Activated T-cell treated with anti-CD3 and anti-CD28 coated beads, Interleukin-2, amount 50 U/mL, for 72 hours (primary cell): ENCODE results near the gene ZCCHC7. TPM values are rescaled to one million over a fixed set of nuclear protein-coding genes. Genes with fewer than 3 reads are reported as not detected.

Source experiments
- ATAC-seq, 2 donors: fragments of 150-1000 bp; cut with Tn5 transposase; replicated peaks in 1 of 2; 2 replicates each; pipeline ENCODE4 v1.10.0; 2021; ENCODE audit warnings: moderate library complexity in 2 of 2, mild to moderate bottlenecking in 1 of 2
- DNase-seq, 2 donors: peaks; one replicate each; pipeline ENCODE4 v3.0.0; 2021 to 2022; ENCODE audit warnings: mixed read lengths in 1 of 2
- H3K27ac Mint-ChIP-seq: one replicate; pipeline ENCODE4 v1.8.0; 2022; ENCODE audit warnings: mild to moderate bottlenecking, moderate library complexity, mixed read lengths
- H3K27me3 Mint-ChIP-seq: one replicate; pipeline ENCODE4 v1.8.0; 2022; ENCODE audit warnings: low read depth, mixed read lengths
- H3K36me3 Mint-ChIP-seq, 2 donors: one replicate each; pipeline ENCODE4 v1.8.0; 2022; ENCODE audit warnings: mixed read lengths in 2 of 2, mild to moderate bottlenecking in 1 of 2; ENCODE audit not compliant: insufficient read depth in 2 of 2
- H3K4me1 Mint-ChIP-seq: one replicate; pipeline ENCODE4 v1.8.0; 2022; ENCODE audit warnings: low read depth, mixed read lengths
- H3K4me3 Mint-ChIP-seq, 2 donors: one replicate each; pipeline ENCODE4 v1.8.0; 2022; ENCODE audit warnings: mild to moderate bottlenecking in 2 of 2, mixed read lengths in 2 of 2, moderate library complexity in 2 of 2
- H3K9me3 Mint-ChIP-seq, 2 donors: one replicate each; pipeline ENCODE4 v1.8.0; 2022; ENCODE audit warnings: mixed read lengths in 2 of 2
- total RNA-seq, 2 donors: library from RNA; stranded (reverse); gene quantifications; one replicate each; pipeline ENCODE4 v1.2.3, GENCODE V29; 2022

ZCCHC7 gene
- total RNA-seq, 2 donors from 2014 or later, result 47.2 to 47.4 TPM

DNA sequence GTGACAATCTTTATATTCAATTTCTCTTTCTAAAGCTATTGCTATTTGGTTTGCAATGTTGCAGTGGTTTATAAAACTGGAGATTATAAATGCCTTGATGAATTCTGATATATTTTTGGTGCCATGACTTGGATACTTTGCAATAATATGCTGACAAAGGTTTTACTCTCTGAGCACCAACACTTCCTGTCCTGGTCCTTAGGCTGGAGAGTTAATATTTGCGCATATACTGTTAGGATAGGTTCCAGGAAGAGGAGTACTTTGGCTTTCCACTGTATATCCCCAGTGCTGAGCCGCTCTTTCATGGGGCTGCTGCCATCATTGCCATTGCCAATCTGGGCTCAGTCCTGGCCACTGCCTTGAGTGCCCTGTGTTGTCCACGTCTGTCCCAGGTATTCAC, 139.6 kb downstream of the ZCCHC7 start:
- no peak for ATAC-seq
- DNase-seq, result no peak
- H3K4me3 Mint-ChIP-seq, result no peak overlapping the region
- H3K36me3 Mint-ChIP-seq, result peaks cover 1 to 6% of the 10 kb centered on the region in 2 donors
- H3K4me1 Mint-ChIP-seq, result no peaks in the 10 kb centered on the region
- no peaks in the 10 kb centered on the region for H3K9me3 Mint-ChIP-seq
- no peak overlapping the region for H3K27ac Mint-ChIP-seq
- no peaks in the 10 kb centered on the region for H3K27me3 Mint-ChIP-seq

DNA sequence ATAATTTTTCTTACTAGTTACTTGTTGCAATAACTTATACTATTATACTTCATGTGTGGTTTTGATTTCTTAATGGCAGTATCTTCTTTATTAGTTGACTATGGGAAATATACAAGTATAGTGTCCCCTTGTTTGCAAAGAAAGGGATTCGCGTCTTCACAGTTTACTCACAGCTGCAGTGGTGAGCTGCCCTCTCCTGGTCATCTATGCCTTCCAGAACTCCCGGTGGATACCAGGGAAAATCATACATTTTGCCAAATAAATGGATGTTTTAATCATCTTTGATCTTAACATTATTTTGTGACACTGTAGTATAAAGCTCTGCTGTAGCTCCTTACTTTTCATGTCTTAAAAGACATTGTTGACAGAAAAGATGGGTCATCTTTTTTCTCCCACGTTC, 142.0 kb downstream of the ZCCHC7 start:
- DNase-seq, result no peak
- Mint-ChIP-seq H3K4me3 (no peak overlapping the region), H3K4me1 (no peaks in the 10 kb centered on the region), H3K9me3 (no peaks in the 10 kb centered on the region), H3K27ac (no peak overlapping the region), H3K36me3 (no peaks in the 10 kb centered on the region), H3K27me3 (no peaks in the 10 kb centered on the region)
- no peak for ATAC-seq

DNA sequence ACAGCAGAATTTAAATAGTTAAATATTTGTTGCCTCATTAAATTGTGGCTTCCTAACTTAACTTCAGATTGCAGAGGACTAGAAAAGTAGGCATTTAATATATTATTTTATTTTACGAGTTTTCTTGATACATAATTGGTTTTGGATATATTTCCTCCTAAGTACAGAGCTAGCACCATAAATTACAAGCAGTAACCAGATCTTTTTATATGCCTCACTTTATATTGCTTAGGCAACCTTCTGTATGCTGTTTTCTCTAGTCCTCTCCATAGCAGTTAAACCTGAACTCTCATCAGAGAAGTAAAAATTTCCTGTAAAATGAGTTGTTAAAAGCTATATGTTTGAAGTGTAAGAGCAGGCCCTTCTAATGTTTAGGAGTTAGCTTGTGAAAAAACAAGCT, 144.2 kb downstream of the ZCCHC7 start:
- no peaks in the 10 kb centered on the region for H3K36me3 Mint-ChIP-seq
- no peaks in the 10 kb centered on the region for H3K27me3 Mint-ChIP-seq
- no peak for DNase-seq
- H3K27ac Mint-ChIP-seq, result no peak overlapping the region
- no peaks in the 10 kb centered on the region for H3K4me1 Mint-ChIP-seq
- no peak for ATAC-seq
- no peaks in the 10 kb centered on the region for H3K9me3 Mint-ChIP-seq
- H3K4me3 Mint-ChIP-seq, result no peak overlapping the region

DNA sequence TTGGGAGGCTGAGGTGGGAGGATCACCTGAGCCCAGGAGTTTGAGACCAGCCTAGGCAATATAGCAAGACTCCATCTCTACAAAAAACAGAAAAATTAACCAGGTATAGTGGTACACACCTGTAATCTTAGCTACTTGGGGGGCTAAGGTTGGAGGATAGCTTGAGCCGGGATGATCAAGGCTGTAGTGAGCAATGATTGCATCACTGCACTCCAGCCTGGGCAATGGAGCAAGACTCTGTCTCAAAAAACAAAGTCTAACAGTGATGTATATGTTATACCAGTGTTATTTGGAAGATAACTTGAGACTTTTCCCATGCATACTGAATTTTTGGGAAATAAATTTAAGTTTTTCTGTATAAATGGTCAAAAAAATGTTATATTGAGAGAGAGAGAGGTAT, 146.3 kb downstream of the ZCCHC7 start:
- Mint-ChIP-seq H3K27me3 (no peaks in the 10 kb centered on the region), H3K9me3 (no peaks in the 10 kb centered on the region), H3K36me3 (no peaks in the 10 kb centered on the region), H3K27ac (no peak overlapping the region), H3K4me1 (no peaks in the 10 kb centered on the region), H3K4me3 (no peak overlapping the region)
- no peak for DNase-seq
- no peak for ATAC-seq

DNA sequence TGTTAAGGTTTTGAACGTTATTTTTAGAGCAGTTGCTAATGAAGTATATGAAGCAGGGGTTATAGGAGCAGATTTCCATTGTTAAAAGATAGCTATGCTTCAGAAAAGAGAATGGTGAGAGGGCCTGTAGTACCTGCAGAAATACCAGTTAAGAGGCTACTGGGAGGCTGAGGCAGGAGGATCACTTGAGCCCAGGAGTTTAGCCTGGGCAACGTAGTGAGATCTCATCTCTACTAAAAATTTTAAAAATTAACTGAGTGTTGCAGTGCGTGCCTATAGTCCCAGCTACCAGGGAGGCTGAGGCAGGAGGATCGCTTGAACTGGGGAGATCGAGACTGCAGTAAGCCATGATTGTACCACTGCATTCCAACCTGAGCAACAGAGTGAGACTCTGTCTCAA, 148.8 kb downstream of the ZCCHC7 start:
- ATAC-seq, result no peak

DNA sequence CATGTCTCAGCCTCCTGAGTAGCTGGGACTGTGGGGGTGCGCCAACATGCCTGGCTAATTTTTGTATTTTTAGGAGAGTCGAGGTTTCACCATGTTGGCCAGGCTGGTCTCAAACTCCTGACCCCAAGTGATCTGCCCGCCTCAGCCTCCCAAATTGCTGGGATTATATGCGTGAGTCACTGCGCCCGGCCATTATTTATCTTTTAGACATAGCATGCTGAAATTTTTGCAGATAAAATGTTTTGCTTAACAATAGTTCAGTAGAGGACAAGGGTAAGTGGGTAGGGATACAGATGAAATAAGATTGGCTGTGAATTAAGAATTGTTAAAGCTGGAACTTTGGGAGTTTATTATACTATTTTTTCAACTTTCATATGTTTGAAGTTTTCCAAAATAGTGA, 151.3 kb downstream of the ZCCHC7 start:
- H3K36me3 Mint-ChIP-seq, result peaks cover 0 to 15% of the 10 kb centered on the region in 2 donors

More for the DNA sequence above, 148.8 kb downstream of the ZCCHC7 start:
- DNase-seq, result no peak
- H3K4me3 Mint-ChIP-seq, result no peak overlapping the region
- no peaks in the 10 kb centered on the region for H3K4me1 Mint-ChIP-seq
- H3K9me3 Mint-ChIP-seq, result peaks cover 0 to 1% of the 10 kb centered on the region in 2 donors
- no peak overlapping the region for H3K27ac Mint-ChIP-seq
- H3K36me3 Mint-ChIP-seq, result peaks cover 0 to 11% of the 10 kb centered on the region in 2 donors
- no peaks in the 10 kb centered on the region for H3K27me3 Mint-ChIP-seq

DNA sequence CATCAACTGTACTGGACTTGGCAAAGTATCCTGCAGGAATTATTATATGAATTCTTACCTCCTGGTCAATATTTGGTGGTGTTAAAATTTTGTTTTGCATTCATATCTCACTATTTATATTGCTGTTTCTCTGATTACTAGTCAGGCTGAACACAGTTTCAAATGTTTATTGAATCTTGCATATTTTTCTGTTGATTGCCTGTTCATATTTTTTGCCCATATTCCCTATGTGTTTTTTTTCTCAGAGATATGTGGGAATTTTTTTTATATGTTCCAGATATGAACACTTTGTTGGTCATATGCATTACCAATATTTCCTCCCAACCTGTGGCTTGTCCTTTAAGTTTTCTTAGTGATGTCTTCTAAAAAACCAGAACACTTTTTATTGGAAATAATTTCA, 153.2 kb downstream of the ZCCHC7 start:
- Mint-ChIP-seq H3K27ac (no peak overlapping the region), H3K4me3 (no peak overlapping the region), H3K36me3 (peaks cover 0 to 15% of the 10 kb centered on the region in 2 donors), H3K27me3 (no peaks in the 10 kb centered on the region), H3K4me1 (peaks cover 5% of the 10 kb centered on the region), H3K9me3 (peaks cover 0 to 1% of the 10 kb centered on the region in 2 donors)
- DNase-seq, result no peak
- ATAC-seq, result no peak

More for the DNA sequence above, 151.3 kb downstream of the ZCCHC7 start:
- Mint-ChIP-seq H3K27me3 (no peaks in the 10 kb centered on the region), H3K9me3 (peaks cover 0 to 1% of the 10 kb centered on the region in 2 donors), H3K4me1 (peaks cover 5% of the 10 kb centered on the region), H3K27ac (no peak overlapping the region), H3K4me3 (no peak overlapping the region)
- DNase-seq (no peak), ATAC-seq (no peak)

DNA sequence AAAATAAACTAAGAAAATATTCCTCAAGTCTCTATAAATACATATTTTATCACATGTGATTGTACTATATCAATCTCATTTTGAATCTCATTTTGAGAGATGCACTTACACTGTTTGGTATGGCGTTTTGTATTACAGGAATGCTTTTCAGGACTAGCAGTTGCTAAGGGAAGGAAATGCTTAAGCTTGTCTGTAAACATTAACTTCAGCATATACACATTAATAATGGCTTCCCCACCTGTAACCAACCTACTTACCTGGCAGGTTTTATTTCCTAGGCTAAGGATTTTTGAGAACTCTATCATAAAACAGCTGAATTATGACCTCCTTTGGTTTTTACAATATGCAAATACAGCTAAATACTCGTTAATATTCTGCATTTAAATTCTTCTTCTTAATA, 161.2 kb downstream of the ZCCHC7 start:
- Mint-ChIP-seq H3K4me1 (peaks cover 28% of the 10 kb centered on the region), H3K4me3 (no peak overlapping the region)
- no peak for ATAC-seq

DNA sequence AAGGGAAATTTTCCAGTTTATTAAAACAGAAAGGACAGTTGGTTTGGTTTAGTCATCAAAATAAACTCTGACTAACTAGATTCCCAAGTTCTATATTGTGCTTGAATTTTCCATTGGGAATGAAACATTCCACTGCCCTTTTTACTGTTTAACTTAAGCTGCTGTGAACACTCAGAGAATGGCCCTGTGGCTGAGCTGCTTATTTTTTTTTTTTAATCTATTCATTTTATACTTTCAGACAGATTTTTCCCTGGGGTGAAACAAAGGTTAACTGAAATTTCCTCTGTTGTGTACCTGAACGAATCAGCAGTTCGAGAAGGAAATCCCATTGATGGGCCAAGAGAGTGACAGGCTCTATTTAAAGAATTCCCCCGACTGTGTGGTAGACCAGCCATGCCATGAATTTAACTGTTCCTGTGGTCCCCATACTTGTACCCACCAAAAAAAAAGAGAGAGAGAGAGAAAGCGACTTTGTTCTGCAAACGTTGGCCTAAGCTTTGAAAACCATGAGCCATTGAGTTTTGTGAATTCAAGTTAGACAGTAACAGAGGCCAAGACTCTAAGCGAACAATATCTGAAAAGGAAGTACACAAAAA, 163.5 kb downstream of the ZCCHC7 start:
- no peaks in the 10 kb centered on the region for H3K27me3 Mint-ChIP-seq
- H3K36me3 Mint-ChIP-seq, result peaks cover 3 to 4% of the 10 kb centered on the region in 2 donors
- peaks cover 0 to 2% of the 10 kb centered on the region in 2 donors for H3K9me3 Mint-ChIP-seq
- H3K27ac Mint-ChIP-seq, result peak overlapping the region; percentile 3
- H3K4me3 Mint-ChIP-seq, result peak overlapping the region; percentile 39 to 40
- peaks cover 34% of the 10 kb centered on the region for H3K4me1 Mint-ChIP-seq
- peak; percentile 43 to 48 for ATAC-seq
- no peak for DNase-seq

More for the DNA sequence above, 161.2 kb downstream of the ZCCHC7 start:
- no peak for DNase-seq
- H3K27me3 Mint-ChIP-seq, result no peaks in the 10 kb centered on the region
- H3K36me3 Mint-ChIP-seq, result no peaks in the 10 kb centered on the region
- no peak overlapping the region for H3K27ac Mint-ChIP-seq
- H3K9me3 Mint-ChIP-seq, result no peaks in the 10 kb centered on the region

DNA sequence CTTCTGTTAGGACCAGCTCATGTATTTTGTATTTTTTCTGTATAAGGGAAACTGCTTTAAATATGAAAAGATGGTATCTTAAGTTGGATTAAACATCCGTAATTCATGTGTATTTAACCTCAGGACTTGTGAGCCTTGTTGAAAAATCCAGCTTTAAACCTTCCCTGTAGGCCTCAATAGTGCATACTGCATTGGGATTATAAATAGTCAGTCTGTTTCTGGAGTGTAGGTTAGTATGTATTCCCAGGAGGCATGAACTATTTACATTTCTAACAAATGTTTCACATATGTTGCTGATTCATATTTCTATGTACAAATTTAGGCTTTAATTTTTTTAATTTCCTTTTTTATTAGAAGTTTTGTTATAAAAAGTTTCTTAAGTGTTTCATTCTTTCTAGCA, 164.3 kb downstream of the ZCCHC7 start:
- H3K4me3 Mint-ChIP-seq, result no peak overlapping the region
- no peaks in the 10 kb centered on the region for H3K27me3 Mint-ChIP-seq
- no peak for DNase-seq
- H3K4me1 Mint-ChIP-seq, result peaks cover 39% of the 10 kb centered on the region
- H3K9me3 Mint-ChIP-seq, result peaks cover 0 to 2% of the 10 kb centered on the region in 2 donors
- peaks cover 7 to 8% of the 10 kb centered on the region in 2 donors for H3K36me3 Mint-ChIP-seq
- no peak overlapping the region for H3K27ac Mint-ChIP-seq
- no peak for ATAC-seq

DNA sequence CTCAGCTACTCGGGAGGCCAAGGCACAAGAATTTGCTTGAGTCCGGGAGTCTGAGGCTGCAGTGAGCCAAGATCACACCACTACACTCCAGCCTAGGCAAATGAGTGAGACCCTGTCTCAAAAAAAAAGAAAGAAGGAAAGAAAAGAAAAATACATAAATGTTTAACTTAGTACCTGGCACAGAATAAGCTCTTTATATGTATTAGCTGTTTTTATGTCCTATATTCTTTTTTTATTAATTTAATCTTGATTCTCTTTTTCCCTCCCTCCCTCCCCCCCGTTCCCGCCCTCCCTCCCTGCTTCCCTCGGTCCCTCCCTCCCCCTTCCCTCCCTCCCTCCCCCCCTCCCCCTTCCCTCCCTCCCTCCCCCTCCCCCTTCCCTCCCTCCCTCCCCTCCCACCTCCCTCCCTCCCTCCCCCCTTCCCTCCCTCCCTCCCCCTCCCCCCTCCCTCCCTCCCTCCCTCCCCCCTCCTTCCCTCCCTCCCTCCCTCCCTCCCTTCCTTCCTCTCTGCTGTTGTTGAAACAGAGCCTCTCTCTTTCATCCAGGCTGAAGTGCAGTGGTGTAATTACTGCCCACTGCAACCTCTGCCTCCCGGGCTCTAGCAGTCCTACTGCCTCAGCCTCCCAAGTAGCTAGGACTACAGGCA, 166.3 kb downstream of the ZCCHC7 start:
- Mint-ChIP-seq H3K4me3 (no peak overlapping the region), H3K27me3 (no peaks in the 10 kb centered on the region), H3K36me3 (peaks cover 8 to 9% of the 10 kb centered on the region in 2 donors), H3K9me3 (peaks cover 0 to 2% of the 10 kb centered on the region in 2 donors), H3K27ac (peak overlapping the region; percentile 65), H3K4me1 (peaks cover 59% of the 10 kb centered on the region)
- ATAC-seq (no peak), DNase-seq (no peak)

DNA sequence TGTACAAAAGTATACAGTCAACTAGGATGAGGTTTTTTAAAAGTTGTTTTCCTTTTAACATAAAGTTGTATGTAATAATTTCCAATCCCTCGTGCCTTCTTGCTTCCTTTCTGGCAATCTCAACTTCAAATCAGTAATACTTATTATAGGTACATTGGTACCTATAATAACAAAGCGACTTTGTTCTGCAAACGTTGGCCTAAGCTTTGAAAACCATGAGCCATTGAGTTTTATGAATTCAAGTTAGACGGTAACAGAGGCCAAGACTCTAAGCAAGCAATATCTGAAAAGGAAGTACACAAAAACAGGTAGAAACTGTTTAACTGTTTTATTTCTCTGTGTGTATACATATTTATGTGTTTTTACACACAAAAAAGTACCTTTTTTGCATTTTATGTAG, 166.9 kb downstream of the ZCCHC7 start:
- Mint-ChIP-seq H3K9me3 (peaks cover 0 to 2% of the 10 kb centered on the region in 2 donors), H3K36me3 (peaks cover 8 to 9% of the 10 kb centered on the region in 2 donors), H3K4me1 (peaks cover 61% of the 10 kb centered on the region), H3K27ac (peak overlapping the region; percentile 24), H3K27me3 (no peaks in the 10 kb centered on the region), H3K4me3 (no peak overlapping the region)
- ATAC-seq (no peak), DNase-seq (no peak)

DNA sequence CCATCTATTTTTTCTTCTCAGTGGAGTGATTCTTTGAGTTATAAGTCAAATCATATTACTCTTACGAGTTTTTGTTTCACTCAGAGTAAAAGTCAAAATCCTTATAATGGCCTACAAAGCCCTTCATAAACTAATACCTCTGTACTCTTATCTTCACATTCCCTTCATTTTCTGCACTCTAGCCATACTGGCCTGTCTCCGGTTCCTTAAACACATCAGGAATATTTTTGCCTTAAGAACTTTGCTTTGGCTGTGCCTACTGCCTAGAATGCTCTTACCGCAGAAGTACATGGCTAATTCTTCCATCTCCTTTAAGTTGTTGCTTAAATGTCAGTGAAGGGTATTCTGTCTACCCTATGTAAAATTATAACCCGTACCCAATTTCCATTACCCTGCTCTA, 169.3 kb downstream of the ZCCHC7 start:
- ATAC-seq (no peak), DNase-seq (no peak)
- Mint-ChIP-seq H3K4me3 (peak overlapping the region in 1 of 2 donors; percentile 25), H3K4me1 (peaks cover 60% of the 10 kb centered on the region), H3K9me3 (peaks cover 0 to 2% of the 10 kb centered on the region in 2 donors), H3K27ac (peak overlapping the region; percentile 99), H3K36me3 (peaks cover 8 to 9% of the 10 kb centered on the region in 2 donors), H3K27me3 (no peaks in the 10 kb centered on the region)
